ENCODE measurements around the gene ECHDC3.

GRCh38 chr10:11713963-11714362 is 28.2 kb upstream of the ECHDC3 start:
- TF ChIP-seq CTCF (conservative IDR thresholded peaks at IDR 0.05; ENCODE audit: low read depth, low read length): no peak
- no peak for TF ChIP-seq POLR2A (IDR thresholded peaks at IDR 0.05; ENCODE audit: low read depth, low read length)

All from IMR-90 (cell line).